ENCODE measurements around the gene CRYZ. TPM values are rescaled to one million over a fixed set of nuclear protein-coding genes. Genes with fewer than 3 reads are reported as not detected.

Gene CRYZ
- total RNA-seq, 2 experiments from 2014 or later = 15.3 to 18.0 TPM

DNA sequence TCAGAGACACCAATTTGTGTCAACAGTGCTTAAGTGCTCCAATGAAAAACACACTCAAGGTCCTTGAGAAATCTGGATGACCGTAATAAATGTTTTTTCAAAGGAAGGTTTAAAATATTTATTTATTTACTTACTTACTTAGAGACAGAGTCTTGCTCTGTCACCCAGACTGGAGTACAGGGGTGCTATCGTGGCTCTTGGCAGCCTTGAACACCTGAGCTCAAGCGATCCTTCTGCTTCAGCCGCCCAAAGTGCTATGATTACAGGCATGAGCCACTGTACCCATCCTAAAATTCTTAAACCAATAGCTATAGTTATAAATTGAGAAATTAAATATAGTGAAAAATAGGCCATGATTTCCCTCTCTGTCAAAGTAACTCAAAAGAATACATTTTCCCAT, 41.9 kb downstream of the CRYZ start:
- Mint-ChIP-seq H3K36me3 (ENCODE audit: low read depth) (no peaks in the 10 kb centered on the region), H3K4me1 (ENCODE audit: low read depth) (no peaks in the 10 kb centered on the region), H3K27me3 (ENCODE audit: low read depth) (peaks cover 5% of the 10 kb centered on the region), H3K4me3 (no peak overlapping the region), H3K27ac (no peak overlapping the region), H3K9me3 (ENCODE audit: insufficient read depth) (no peaks in the 10 kb centered on the region)
- no peak for ATAC-seq
- ChIA-PET CTCF (interaction anchor here (0.8 to 2.7 kb wide), 5 partner anchors 8 to 22 kb away, joined by 4 to 15 read pairs (median 8); partner anchors contain the start of gene ERICH3), POLR2A (interaction anchor here (0.7 kb wide), 1 partner anchor 60 kb away, joined by 6 read pairs; no protein-coding TSS in a partner anchor)
- DNase-seq = no peak

DNA sequence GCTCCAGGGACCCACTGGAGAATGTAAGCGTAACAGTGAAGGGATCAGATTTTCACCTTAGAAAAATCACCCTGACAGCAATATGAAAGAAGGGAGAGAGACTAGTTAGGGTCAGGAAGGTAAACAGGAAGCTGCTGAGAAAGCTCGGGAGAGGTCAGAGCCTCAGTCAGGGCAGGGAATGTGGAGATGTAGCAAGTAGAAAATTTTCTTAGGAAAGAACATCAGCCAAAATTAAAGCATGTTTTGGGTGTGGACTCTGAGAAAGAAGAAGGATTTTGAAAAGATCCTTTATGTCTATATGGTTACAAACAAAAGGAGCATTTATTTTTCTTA, 42.5 kb downstream of the CRYZ start:
- POLR2A ChIA-PET = no interaction called here
- no peak for ATAC-seq
- H3K36me3 Mint-ChIP-seq (ENCODE audit: low read depth) = no peaks in the 10 kb centered on the region
- no peaks in the 10 kb centered on the region for H3K9me3 Mint-ChIP-seq (ENCODE audit: insufficient read depth)
- DNase-seq = no peak
- no peaks in the 10 kb centered on the region for H3K4me1 Mint-ChIP-seq (ENCODE audit: low read depth)
- H3K27ac Mint-ChIP-seq = no peak overlapping the region
- CTCF ChIA-PET = interaction anchor here (0.8 to 2.7 kb wide), 8 partner anchors 8 to 221 kb away, joined by 4 to 15 read pairs (median 7); partner anchors contain the start of gene ERICH3
- no peak overlapping the region for H3K4me3 Mint-ChIP-seq
- H3K27me3 Mint-ChIP-seq (ENCODE audit: low read depth) = peaks cover 4% of the 10 kb centered on the region

DNA sequence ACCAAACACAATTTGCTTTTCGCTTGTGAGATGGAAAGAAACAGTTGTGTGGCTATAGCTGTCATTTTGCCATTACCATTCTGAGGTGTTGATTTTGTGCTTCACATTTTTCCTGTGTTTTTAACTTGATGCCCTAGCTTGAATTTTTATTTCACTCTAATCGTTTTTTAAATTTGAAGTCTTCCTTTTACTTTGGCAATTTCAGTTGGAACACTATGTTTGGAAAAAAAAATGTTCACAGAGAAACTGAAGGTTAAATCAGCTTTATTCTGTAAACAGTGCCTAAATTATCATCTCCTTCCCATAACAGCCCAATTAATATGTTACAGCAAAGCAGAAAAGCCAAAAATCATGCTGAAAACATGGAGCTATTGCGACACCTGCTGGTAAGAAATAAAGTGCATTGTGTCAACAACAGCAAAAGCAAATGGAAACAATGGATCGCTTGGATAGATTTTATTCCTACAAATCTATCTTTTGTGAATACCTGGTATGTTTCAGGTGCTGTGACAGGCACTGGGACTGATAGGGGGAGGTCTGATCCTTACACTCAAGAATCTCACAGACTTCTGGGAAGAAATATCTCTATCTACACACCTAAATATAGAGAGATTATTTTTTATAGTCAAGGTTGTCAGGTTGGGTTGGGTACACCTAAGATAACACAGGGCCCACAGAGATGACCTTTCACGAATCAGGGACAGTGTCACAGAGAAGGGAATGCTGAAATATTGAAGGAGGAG, 43.1 kb downstream of the CRYZ start:
- no peak overlapping the region for H3K27ac Mint-ChIP-seq
- no peak overlapping the region for H3K4me3 Mint-ChIP-seq
- H3K36me3 Mint-ChIP-seq (ENCODE audit: low read depth) = no peaks in the 10 kb centered on the region
- ATAC-seq (no peak), DNase-seq (peak; percentile 60)
- H3K4me1 Mint-ChIP-seq (ENCODE audit: low read depth) = no peaks in the 10 kb centered on the region
- H3K27me3 Mint-ChIP-seq (ENCODE audit: low read depth) = peaks cover 2% of the 10 kb centered on the region
- CTCF ChIA-PET = interaction anchor here (0.6 to 2.7 kb wide), 18 partner anchors 9 to 850 kb away, joined by 3 to 15 read pairs (median 4); partner anchors contain the start of genes CRYZ, ERICH3 and TYW3
- no peaks in the 10 kb centered on the region for H3K9me3 Mint-ChIP-seq (ENCODE audit: insufficient read depth)
- POLR2A ChIA-PET = no interaction called here

DNA sequence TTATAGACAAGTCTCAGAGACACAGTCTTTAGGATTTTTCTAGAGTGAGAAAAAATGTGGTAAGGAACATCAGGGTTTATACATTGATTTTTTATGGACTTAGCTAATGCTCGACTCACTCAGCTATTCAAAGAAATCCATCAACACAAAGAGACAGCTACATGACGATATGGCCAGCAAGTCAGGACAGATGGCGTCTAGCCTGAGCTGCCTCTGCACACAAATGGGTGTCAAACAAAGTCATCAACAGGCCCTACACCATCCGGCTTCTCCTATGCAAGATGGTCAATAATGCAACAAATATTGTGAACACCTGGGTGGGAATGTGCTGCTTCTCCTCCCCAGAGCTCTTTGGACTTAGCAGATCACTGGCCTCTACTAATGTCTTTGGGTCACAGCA, 45.9 kb downstream of the CRYZ start:
- H3K27ac Mint-ChIP-seq = no peak overlapping the region
- no peaks in the 10 kb centered on the region for H3K9me3 Mint-ChIP-seq (ENCODE audit: insufficient read depth)
- POLR2A ChIA-PET = no interaction called here
- no peaks in the 10 kb centered on the region for H3K4me1 Mint-ChIP-seq (ENCODE audit: low read depth)
- peaks cover 10% of the 10 kb centered on the region for H3K27me3 Mint-ChIP-seq (ENCODE audit: low read depth)
- ATAC-seq = no peak
- CTCF ChIA-PET = no interaction called here
- H3K36me3 Mint-ChIP-seq (ENCODE audit: low read depth) = no peaks in the 10 kb centered on the region
- DNase-seq = no peak
- H3K4me3 Mint-ChIP-seq = no peak overlapping the region

DNA sequence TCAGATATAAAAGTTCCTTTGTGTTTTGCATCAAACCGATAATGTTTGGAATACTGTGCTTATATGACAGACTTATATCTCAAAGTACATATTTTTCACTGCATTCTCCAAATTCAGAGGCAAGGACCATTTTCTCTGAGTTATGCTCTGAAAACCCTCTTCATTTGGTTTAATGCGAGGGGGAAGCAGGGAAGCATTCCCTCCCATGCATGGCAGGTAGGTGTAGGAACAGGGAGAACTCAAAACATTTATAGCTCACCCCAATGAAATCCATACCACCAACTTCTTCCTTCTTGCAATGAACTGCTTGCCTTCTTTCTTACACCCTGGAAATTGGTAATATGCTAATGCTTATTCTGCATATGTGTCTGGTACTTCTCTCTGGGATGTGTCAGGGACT, 48.5 kb downstream of the CRYZ start:
- DNase-seq = no peak
- ChIA-PET CTCF (no interaction called here), POLR2A (no interaction called here)
- Mint-ChIP-seq H3K27ac (no peak overlapping the region), H3K36me3 (ENCODE audit: low read depth) (no peaks in the 10 kb centered on the region), H3K27me3 (ENCODE audit: low read depth) (peaks cover 13% of the 10 kb centered on the region), H3K9me3 (ENCODE audit: insufficient read depth) (no peaks in the 10 kb centered on the region), H3K4me3 (no peak overlapping the region), H3K4me1 (ENCODE audit: low read depth) (no peaks in the 10 kb centered on the region)
- no peak for ATAC-seq

DNA sequence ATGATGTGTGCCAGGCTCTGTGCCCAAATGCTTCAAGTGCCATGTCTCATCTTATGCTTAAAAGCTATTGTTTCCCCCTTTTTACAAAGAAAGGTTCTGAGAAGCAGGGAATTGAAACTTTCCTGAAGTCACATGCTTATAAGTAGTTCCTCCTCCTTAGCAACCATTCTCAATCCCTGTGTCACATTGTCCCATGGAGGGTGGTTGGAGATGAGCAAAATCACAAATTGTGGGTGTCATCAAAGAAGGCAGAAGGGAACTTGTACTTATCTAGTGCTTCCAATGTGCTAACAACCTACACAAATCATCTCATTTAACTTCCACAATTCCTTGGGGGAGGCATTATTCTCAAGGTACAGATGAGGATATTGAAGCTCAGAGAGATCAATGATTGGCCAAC, 49.2 kb downstream of the CRYZ start:
- Mint-ChIP-seq H3K27me3 (ENCODE audit: low read depth) (peaks cover 13% of the 10 kb centered on the region), H3K27ac (no peak overlapping the region), H3K4me1 (ENCODE audit: low read depth) (no peaks in the 10 kb centered on the region), H3K36me3 (ENCODE audit: low read depth) (no peaks in the 10 kb centered on the region), H3K4me3 (no peak overlapping the region), H3K9me3 (ENCODE audit: insufficient read depth) (no peaks in the 10 kb centered on the region)
- CTCF ChIA-PET = interaction anchor here (2.1 kb wide), 1 partner anchor 50 kb away, joined by 10 read pairs; the partner anchor contains the start of genes CRYZ and TYW3
- POLR2A ChIA-PET = no interaction called here
- DNase-seq (no peak), ATAC-seq (no peak)

DNA sequence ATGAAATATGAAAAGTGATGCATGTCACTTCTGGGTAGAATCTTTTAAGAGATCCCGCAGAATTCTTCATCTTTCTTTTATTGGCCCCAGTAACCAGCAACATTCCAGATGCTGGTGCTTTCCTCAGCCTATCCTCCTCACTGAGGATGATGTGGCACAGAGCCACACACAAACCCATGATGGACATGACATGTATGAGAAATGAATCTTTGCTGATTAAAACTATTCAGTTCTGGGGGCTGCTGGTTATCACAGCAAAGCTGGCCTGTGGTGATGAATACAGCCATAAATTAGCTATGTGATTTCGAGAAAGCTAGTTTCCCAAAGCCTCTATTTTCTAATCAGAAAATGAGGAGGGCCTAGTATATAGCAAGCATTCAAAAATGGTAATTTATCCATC, 51.0 kb downstream of the CRYZ start:
- Mint-ChIP-seq H3K9me3 (ENCODE audit: insufficient read depth) (no peaks in the 10 kb centered on the region), H3K4me1 (ENCODE audit: low read depth) (no peaks in the 10 kb centered on the region), H3K27me3 (ENCODE audit: low read depth) (peaks cover 11% of the 10 kb centered on the region), H3K36me3 (ENCODE audit: low read depth) (no peaks in the 10 kb centered on the region), H3K27ac (no peak overlapping the region), H3K4me3 (no peak overlapping the region)
- no peak for ATAC-seq
- DNase-seq = no peak
- CTCF ChIA-PET = interaction anchor here (2.1 kb wide), 1 partner anchor 52 kb away, joined by 10 read pairs; the partner anchor contains the start of genes CRYZ and TYW3
- POLR2A ChIA-PET = no interaction called here

DNA sequence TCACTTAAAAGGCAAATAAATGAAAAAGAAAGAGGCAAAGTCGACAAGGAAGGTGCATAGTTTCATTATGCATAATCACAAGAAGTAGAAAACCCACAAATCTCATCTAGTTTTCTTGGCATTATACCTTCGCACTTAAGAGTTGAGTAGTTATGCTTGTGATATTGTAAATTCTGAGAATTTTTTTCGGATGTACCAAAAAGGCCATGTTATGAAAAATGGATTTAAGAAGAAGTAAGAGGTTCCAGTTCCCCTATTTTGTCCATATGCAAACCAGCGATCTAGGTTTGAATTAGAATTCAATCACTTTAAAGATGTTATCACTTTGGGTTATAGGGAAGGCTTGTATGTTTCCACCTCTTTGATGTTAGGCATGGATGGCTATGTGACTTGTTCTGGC, 51.4 kb downstream of the CRYZ start:
- ATAC-seq (no peak), DNase-seq (no peak)
- ChIA-PET CTCF (interaction anchor here (3.1 kb wide), 1 partner anchor 8 kb away, joined by 15 read pairs; no protein-coding TSS in a partner anchor), POLR2A (no interaction called here)
- Mint-ChIP-seq H3K9me3 (ENCODE audit: insufficient read depth) (no peaks in the 10 kb centered on the region), H3K4me3 (no peak overlapping the region), H3K4me1 (ENCODE audit: low read depth) (no peaks in the 10 kb centered on the region), H3K27me3 (ENCODE audit: low read depth) (peaks cover 11% of the 10 kb centered on the region), H3K36me3 (ENCODE audit: low read depth) (no peaks in the 10 kb centered on the region), H3K27ac (no peak overlapping the region)

DNA sequence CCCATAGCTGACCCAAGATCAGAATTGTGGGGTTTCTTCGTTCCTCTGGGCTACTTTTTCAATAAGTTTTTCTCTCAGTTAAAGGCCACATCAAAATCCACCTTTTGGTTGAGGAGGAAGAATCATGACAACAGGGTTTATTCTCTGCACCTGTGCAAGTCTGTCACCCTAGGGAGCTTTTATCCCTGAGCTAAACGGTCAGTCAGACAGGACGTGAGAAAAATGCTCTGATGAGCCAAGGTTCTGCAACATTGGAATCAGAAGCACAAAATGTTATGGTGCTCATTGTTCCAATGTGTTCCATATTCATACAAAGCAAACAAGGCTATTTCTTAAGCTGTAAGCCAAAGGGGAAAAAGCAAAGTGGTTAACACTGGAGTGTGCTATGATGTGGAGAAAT, 51.8 kb downstream of the CRYZ start:
- Mint-ChIP-seq H3K36me3 (ENCODE audit: low read depth) (no peaks in the 10 kb centered on the region), H3K27ac (no peak overlapping the region), H3K4me3 (no peak overlapping the region), H3K9me3 (ENCODE audit: insufficient read depth) (no peaks in the 10 kb centered on the region), H3K4me1 (ENCODE audit: low read depth) (no peaks in the 10 kb centered on the region), H3K27me3 (ENCODE audit: low read depth) (peaks cover 11% of the 10 kb centered on the region)
- CTCF ChIA-PET = interaction anchor here (3.1 kb wide), 1 partner anchor 9 kb away, joined by 15 read pairs; no protein-coding TSS in a partner anchor
- POLR2A ChIA-PET = no interaction called here
- ATAC-seq = no peak
- DNase-seq = no peak

DNA sequence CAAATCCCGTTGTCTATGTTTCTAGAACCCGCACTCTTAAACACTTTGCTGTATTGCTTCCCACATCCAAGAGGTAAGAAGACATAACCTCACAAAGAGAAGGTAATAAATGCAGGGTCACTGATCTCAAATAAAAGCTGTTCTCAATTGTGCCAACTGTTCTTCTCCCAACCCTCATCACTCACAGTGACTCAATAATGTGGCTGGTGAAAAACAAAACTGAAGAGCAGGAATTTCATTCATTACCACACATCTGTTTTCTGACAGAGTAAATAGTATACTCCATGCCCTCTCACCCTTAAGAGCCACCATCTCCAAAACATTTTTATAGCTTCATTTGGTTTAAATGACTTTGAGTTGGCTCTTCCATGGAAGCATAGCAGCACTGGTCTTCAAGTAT, 53.0 kb downstream of the CRYZ start:
- Mint-ChIP-seq H3K4me1 (ENCODE audit: low read depth) (no peaks in the 10 kb centered on the region), H3K9me3 (ENCODE audit: insufficient read depth) (no peaks in the 10 kb centered on the region), H3K4me3 (no peak overlapping the region), H3K36me3 (ENCODE audit: low read depth) (no peaks in the 10 kb centered on the region), H3K27ac (no peak overlapping the region), H3K27me3 (ENCODE audit: low read depth) (peaks cover 12% of the 10 kb centered on the region)
- CTCF ChIA-PET = interaction anchor here (3.1 kb wide), 1 partner anchor 10 kb away, joined by 15 read pairs; no protein-coding TSS in a partner anchor
- POLR2A ChIA-PET = no interaction called here
- DNase-seq = no peak
- no peak for ATAC-seq

DNA sequence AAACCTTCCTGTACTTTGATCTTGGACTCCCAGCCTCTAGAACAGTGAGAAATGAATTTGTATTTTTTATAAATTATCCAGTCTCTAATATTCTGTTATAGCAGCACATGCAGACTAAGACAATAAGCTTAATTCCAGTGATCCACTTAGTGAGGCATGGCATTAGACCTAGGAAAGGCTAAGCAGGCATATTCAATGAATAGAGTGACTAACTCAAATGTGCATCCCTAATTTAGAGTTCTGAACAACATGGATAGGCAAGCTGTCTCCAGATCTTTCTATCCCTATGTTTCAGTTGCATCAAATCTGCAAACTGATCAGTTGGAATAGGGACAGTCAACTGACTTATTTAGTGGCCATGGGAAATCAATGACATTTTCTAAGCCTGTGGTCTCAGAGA, 54.9 kb downstream of the CRYZ start:
- H3K36me3 Mint-ChIP-seq (ENCODE audit: low read depth) = no peaks in the 10 kb centered on the region
- POLR2A ChIA-PET = no interaction called here
- no peak for DNase-seq
- no peak for ATAC-seq
- H3K27me3 Mint-ChIP-seq (ENCODE audit: low read depth) = peaks cover 19% of the 10 kb centered on the region
- CTCF ChIA-PET = no interaction called here
- no peaks in the 10 kb centered on the region for H3K9me3 Mint-ChIP-seq (ENCODE audit: insufficient read depth)
- no peak overlapping the region for H3K4me3 Mint-ChIP-seq
- H3K4me1 Mint-ChIP-seq (ENCODE audit: low read depth) = no peaks in the 10 kb centered on the region
- no peak overlapping the region for H3K27ac Mint-ChIP-seq

DNA sequence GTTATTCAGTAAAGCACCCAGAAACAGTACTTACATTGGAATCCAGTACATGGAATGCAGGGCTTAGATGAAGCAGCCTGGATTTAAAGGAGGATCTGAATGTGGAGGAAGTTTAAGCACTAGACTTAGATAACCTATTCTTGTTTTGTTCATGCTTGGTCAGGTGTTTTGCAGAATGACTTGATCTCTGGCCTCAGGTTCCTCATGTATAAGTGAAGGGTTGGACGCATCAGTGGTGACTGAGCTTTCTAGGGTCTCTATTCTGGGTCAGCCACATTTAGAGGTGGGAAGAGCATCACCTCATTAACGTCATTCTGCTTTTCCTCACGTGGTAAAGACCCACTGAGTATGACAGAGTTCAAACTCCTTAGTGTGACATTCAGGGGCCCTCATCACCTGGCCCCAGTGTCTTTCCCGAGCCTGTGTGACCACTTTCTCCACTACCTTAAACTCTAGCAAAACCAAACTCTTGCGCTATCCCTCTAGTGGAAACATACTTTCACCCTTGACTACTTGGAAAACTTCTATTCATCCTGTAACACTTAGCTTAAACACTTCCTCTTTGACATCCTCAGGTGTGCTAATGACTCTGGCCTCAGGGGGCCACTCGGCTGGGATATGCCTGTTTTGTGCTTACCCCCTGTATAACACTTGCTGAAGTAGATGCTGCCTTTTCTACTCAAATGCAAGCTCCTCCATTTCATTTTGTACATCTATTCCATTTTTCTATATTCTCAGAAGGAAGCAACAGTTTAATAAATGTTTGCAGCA, 58.4 kb downstream of the CRYZ start:
- no peak for DNase-seq
- no peak for ATAC-seq
- H3K4me1 Mint-ChIP-seq (ENCODE audit: low read depth) = no peaks in the 10 kb centered on the region
- ChIA-PET CTCF (interaction anchor here (3.9 kb wide), 1 partner anchor 15 kb away, joined by 15 read pairs; no protein-coding TSS in a partner anchor), POLR2A (no interaction called here)
- no peaks in the 10 kb centered on the region for H3K36me3 Mint-ChIP-seq (ENCODE audit: low read depth)
- H3K4me3 Mint-ChIP-seq = no peak overlapping the region
- H3K27me3 Mint-ChIP-seq (ENCODE audit: low read depth) = peaks cover 22% of the 10 kb centered on the region
- H3K9me3 Mint-ChIP-seq (ENCODE audit: insufficient read depth) = no peaks in the 10 kb centered on the region
- no peak overlapping the region for H3K27ac Mint-ChIP-seq
